ENCODE results near the gene TSPO2. TPM values are rescaled to one million over a fixed set of nuclear protein-coding genes. Genes with fewer than 3 reads are reported as not detected.
A peak's percentile ranks its signal among the peaks of the same experiment; 100 is the strongest.

TSPO2 gene
- total and polyA plus RNA-seq, 2 of the 13 experiments (the other 11 are each of a cell fraction or from before 2014, with no cell fraction given) = 0.55 TPM; not detected in 1

DNA sequence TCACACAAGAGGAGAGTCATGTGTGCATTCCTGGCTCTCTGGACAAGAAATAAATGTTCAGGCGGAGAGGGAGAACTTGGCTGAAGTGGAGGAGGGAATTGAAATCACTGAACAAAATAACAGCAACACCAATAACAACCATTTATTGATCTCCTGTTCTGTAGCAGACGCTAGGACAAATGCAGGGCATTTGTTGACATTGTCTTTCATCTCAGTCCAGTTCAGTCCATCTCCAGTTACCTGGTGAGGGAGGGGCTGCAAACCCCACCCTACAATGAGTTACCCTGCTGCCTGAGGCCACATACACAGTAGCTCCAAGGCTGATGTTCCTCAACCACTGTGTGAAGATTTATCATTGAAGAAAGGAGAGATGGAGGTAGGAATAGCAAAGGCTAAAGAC, 30.6 kb upstream of the TSPO2 start (continued):
- TF ChIP-seq REXO4 (CRISPR knock-in tag; IDR thresholded peaks at IDR 0.05; ENCODE audit: borderline replicate concordance) = no peak
- no peak for TF ChIP-seq RORA (CRISPR knock-in tag; IDR thresholded peaks at IDR 0.05)
- no peak for TF ChIP-seq RFXAP (CRISPR knock-in tag; IDR thresholded peaks at IDR 0.05; ENCODE audit: borderline replicate concordance)
- TF ChIP-seq ETV5 (CRISPR knock-in tag; IDR thresholded peaks at IDR 0.05; ENCODE audit: borderline replicate concordance) = no peak
- TF ChIP-seq, protein P1, sequence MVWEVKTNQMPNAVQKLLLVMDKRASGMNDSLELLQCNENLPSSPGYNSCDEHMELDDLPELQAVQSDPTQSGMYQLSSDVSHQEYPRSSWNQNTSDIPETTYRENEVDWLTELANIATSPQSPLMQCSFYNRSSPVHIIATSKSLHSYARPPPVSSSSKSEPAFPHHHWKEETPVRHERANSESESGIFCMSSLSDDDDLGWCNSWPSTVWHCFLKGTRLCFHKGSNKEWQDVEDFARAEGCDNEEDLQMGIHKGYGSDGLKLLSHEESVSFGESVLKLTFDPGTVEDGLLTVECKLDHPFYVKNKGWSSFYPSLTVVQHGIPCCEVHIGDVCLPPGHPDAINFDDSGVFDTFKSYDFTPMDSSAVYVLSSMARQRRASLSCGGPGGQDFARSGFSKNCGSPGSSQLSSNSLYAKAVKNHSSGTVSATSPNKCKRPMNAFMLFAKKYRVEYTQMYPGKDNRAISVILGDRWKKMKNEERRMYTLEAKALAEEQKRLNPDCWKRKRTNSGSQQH (CRISPR knock-in tag; IDR thresholded peaks at IDR 0.05; ENCODE audit: low read depth) = no peak
- TF ChIP-seq, protein P2, sequence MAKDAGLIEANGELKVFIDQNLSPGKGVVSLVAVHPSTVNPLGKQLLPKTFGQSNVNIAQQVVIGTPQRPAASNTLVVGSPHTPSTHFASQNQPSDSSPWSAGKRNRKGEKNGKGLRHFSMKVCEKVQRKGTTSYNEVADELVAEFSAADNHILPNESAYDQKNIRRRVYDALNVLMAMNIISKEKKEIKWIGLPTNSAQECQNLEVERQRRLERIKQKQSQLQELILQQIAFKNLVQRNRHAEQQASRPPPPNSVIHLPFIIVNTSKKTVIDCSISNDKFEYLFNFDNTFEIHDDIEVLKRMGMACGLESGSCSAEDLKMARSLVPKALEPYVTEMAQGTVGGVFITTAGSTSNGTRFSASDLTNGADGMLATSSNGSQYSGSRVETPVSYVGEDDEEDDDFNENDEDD (CRISPR knock-in tag; IDR thresholded peaks at IDR 0.05; ENCODE audit: borderline replicate concordance) = no peak
- TF ChIP-seq REL (CRISPR knock-in tag; conservative IDR thresholded peaks at IDR 0.05) = no peak
- TF ChIP-seq ZFX (CRISPR knock-in tag; IDR thresholded peaks at IDR 0.05; ENCODE audit: low read depth) = 0 out of 2 replicates have a peak, but pooled peaks have one; percentile 6
- TF ChIP-seq GATAD2A (CRISPR knock-in tag; IDR thresholded peaks at IDR 0.05) = peak; percentile 59
- no peak for TF ChIP-seq HNRNPK (IDR thresholded peaks at IDR 0.05; ENCODE audit: low read depth, low read length, poor library complexity, severe bottlenecking)
- no peak for TF ChIP-seq HMGA1 (CRISPR knock-in tag; conservative IDR thresholded peaks at IDR 0.05)
- no peak for TF ChIP-seq EHMT2 (IDR thresholded peaks at IDR 0.05; ENCODE audit: borderline replicate concordance, low read depth, low read length)
- no peak for TF ChIP-seq ZNF598 (CRISPR knock-in tag; IDR thresholded peaks at IDR 0.05; ENCODE audit: borderline replicate concordance)
- TF ChIP-seq PRPF4 (IDR thresholded peaks at IDR 0.05; ENCODE audit: low read depth, low read length, poor library complexity, severe bottlenecking) = no peak
- no peak for TF ChIP-seq SOX6 (IDR thresholded peaks at IDR 0.05)
- TF ChIP-seq SOX6 (CRISPR knock-in tag; IDR thresholded peaks at IDR 0.05) = peak; percentile 82
- no peak for TF ChIP-seq ZNF33B (CRISPR knock-in tag; IDR thresholded peaks at IDR 0.05)
- 0 out of 2 replicates have a peak, but pooled peaks have one; percentile 53 for TF ChIP-seq ONECUT2 (CRISPR knock-in tag; IDR thresholded peaks at IDR 0.05)
- no peak for TF ChIP-seq ZNF616 (CRISPR knock-in tag; IDR thresholded peaks at IDR 0.05; ENCODE audit: low read depth)

All from HepG2 (cell line).